Mesendoderm (in vitro differentiated cells): ENCODE data around the gene KIF2A.

Source experiments
- DNase-seq: peaks from one replicate; pipeline ENCODE4 v3.0.0; 2013
- H2AK5ac ChIP-seq: 2 replicates; pipeline ENCODE4 v1.6.1; 2013; ENCODE audit warnings: low read length, inconsistent platforms
- H2BK120ac ChIP-seq: 2 replicates; pipeline ENCODE4 v1.6.1; 2013; ENCODE audit warnings: low read depth, mild to moderate bottlenecking, low read length, moderate library complexity, mixed read lengths
- H2BK15ac ChIP-seq: replicated peaks from 2 replicates; pipeline ENCODE4 v1.6.1; 2013; ENCODE audit warnings: low read depth, mild to moderate bottlenecking, moderate library complexity
- H2BK5ac ChIP-seq: 2 replicates; pipeline ENCODE4 v1.6.1; 2013; ENCODE audit warnings: low read length, inconsistent platforms
- H3K18ac ChIP-seq: 2 replicates; pipeline ENCODE4 v1.6.1; 2013; ENCODE audit warnings: mild to moderate bottlenecking, low read length, mixed read lengths
- H3K23ac ChIP-seq: one replicate; pipeline ENCODE4 v1.6.1; 2013; ENCODE audit warnings: low read length
- H3K27ac ChIP-seq: 2 replicates; pipeline ENCODE4 v1.5.1; 2013; ENCODE audit warnings: low read depth, mild to moderate bottlenecking, inconsistent platforms, low read length, moderate library complexity
- H3K27me3 ChIP-seq: 2 replicates; pipeline ENCODE4 v1.6.1; 2013; ENCODE audit warnings: low read length, control low read depth, mild to moderate bottlenecking, inconsistent platforms; ENCODE audit not compliant: insufficient read depth, poor library complexity
- H3K36me3 ChIP-seq: 2 replicates; pipeline ENCODE4 v1.6.1; 2013; ENCODE audit warnings: low read length, inconsistent platforms; ENCODE audit not compliant: control insufficient read depth, insufficient read depth
- H3K4ac ChIP-seq: one replicate; pipeline ENCODE4 v1.6.1; 2013; ENCODE audit warnings: low read depth, mild to moderate bottlenecking, low read length, moderate library complexity
- H3K4me1 ChIP-seq: 2 replicates; pipeline ENCODE4 v1.6.1; 2013; ENCODE audit warnings: low read depth, low read length, inconsistent platforms; ENCODE audit not compliant: control insufficient read depth
- H3K4me2 ChIP-seq: 2 replicates; pipeline ENCODE4 v1.6.1; 2013; ENCODE audit warnings: low read length
- H3K4me3 ChIP-seq: 2 replicates; pipeline ENCODE4 v1.5.1; 2013; ENCODE audit warnings: mild to moderate bottlenecking, low read length
- H3K56ac ChIP-seq: one replicate; pipeline ENCODE4 v1.6.1; 2013; ENCODE audit warnings: low read length
- H3K79me1 ChIP-seq: 2 replicates; pipeline ENCODE4 v1.6.1; 2013; ENCODE audit warnings: low read length, inconsistent platforms
- H3K79me2 ChIP-seq: 2 replicates; pipeline ENCODE4 v1.6.1; 2013; ENCODE audit warnings: mild to moderate bottlenecking, low read length; ENCODE audit not compliant: control insufficient read depth, insufficient read depth
- H3K9ac ChIP-seq: 2 replicates; pipeline ENCODE4 v1.6.1; 2013; ENCODE audit warnings: low read length, inconsistent platforms
- H4K5ac ChIP-seq: one replicate; pipeline ENCODE4 v1.6.1; 2013; ENCODE audit warnings: low read length
- H4K8ac ChIP-seq: one replicate; pipeline ENCODE4 v1.6.1; 2013; ENCODE audit warnings: low read depth, mild to moderate bottlenecking, control low read depth, low read length, moderate library complexity
- WGBS: extraction: QIAGEN DNeasy Blood & Tissue Kit; methylation state at CpG from one replicate; pipeline ENCODE4 v1.1.7; 2013; ENCODE audit warnings: low lambda C conversion rate, missing lambda C conversion rate; ENCODE audit not compliant: insufficient coverage; ENCODE audit errors: extremely low coverage; 5-methylcytosine and 5-hydroxymethylcytosine counted together

KIF2A gene

GRCh38 chr5:62372600-62372999 is 66.6 kb downstream of the KIF2A start:
- H4K8ac ChIP-seq, result no peak overlapping the region
- no peak for DNase-seq
- H4K5ac ChIP-seq, result no peak overlapping the region
- no peak overlapping the region for H3K4me2 ChIP-seq
- H2AK5ac ChIP-seq, result no peak overlapping the region
- no peak overlapping the region for H3K4ac ChIP-seq
- H3K79me1 ChIP-seq, result no peaks in the 10 kb centered on the region
- no peak overlapping the region for H3K18ac ChIP-seq
- peaks cover 1% of the 10 kb centered on the region for H3K36me3 ChIP-seq
- H3K27ac ChIP-seq, result no peak overlapping the region
- H2BK15ac ChIP-seq, result no peak overlapping the region
- no peaks in the 10 kb centered on the region for H3K4me1 ChIP-seq
- no peak overlapping the region for H3K4me3 ChIP-seq
- no peak overlapping the region for H2BK120ac ChIP-seq
- no peak overlapping the region for H3K9ac ChIP-seq
- no CpG with 5 or more reads among the region's 3 CpGs for WGBS
- H3K56ac ChIP-seq, result no peak overlapping the region
- H3K23ac ChIP-seq, result no peak overlapping the region
- H3K27me3 ChIP-seq, result no peaks in the 10 kb centered on the region
- no peaks in the 10 kb centered on the region for H3K79me2 ChIP-seq
- H2BK5ac ChIP-seq, result no peak overlapping the region

- Histone ChIP-seq H3K23ac (no peak overlapping the region), H3K4me2 (no peak overlapping the region), H3K4ac (no peak overlapping the region), H4K8ac (no peak overlapping the region), H3K79me2 (no peaks in the 10 kb centered on the region), H3K79me1 (no peaks in the 10 kb centered on the region), H2AK5ac (no peak overlapping the region), H2BK120ac (no peak overlapping the region), H3K4me3 (no peak overlapping the region), H3K56ac (no peak overlapping the region), H3K4me1 (no peaks in the 10 kb centered on the region), H3K9ac (no peak overlapping the region), H4K5ac (no peak overlapping the region), H3K27ac (no peak overlapping the region), H3K27me3 (no peaks in the 10 kb centered on the region), H2BK5ac (no peak overlapping the region), H3K36me3 (peaks cover 1% of the 10 kb centered on the region), H2BK15ac (no peak overlapping the region), H3K18ac (no peak overlapping the region)
- no peak for DNase-seq
- WGBS, result no CpG with 5 or more reads among the region's 3 CpGs
Measured at GRCh38 chr5:62373382-62373781, 67.4 kb downstream of the KIF2A start.

- H2AK5ac ChIP-seq, result no peak overlapping the region
- H3K4me3 ChIP-seq, result no peak overlapping the region
- WGBS, result no CpG with 5 or more reads among the region's 1 CpG
- no peak overlapping the region for H3K27ac ChIP-seq
- H3K56ac ChIP-seq, result no peak overlapping the region
- no peak overlapping the region for H3K9ac ChIP-seq
- H3K79me2 ChIP-seq, result no peaks in the 10 kb centered on the region
- no peak overlapping the region for H2BK15ac ChIP-seq
- no peaks in the 10 kb centered on the region for H3K27me3 ChIP-seq
- no peak overlapping the region for H3K4ac ChIP-seq
- no peak overlapping the region for H2BK120ac ChIP-seq
- no peak for DNase-seq
- no peaks in the 10 kb centered on the region for H3K79me1 ChIP-seq
- H3K36me3 ChIP-seq, result peaks cover 1% of the 10 kb centered on the region
- H2BK5ac ChIP-seq, result no peak overlapping the region
- no peak overlapping the region for H3K18ac ChIP-seq
- H3K4me2 ChIP-seq, result no peak overlapping the region
- H3K4me1 ChIP-seq, result no peaks in the 10 kb centered on the region
- no peak overlapping the region for H4K8ac ChIP-seq
- H3K23ac ChIP-seq, result no peak overlapping the region
- no peak overlapping the region for H4K5ac ChIP-seq
Measured at GRCh38 chr5:62374090-62374489, 68.1 kb downstream of the KIF2A start.

- Histone ChIP-seq H3K79me2 (no peaks in the 10 kb centered on the region), H3K4ac (no peak overlapping the region), H3K18ac (no peak overlapping the region), H2BK120ac (no peak overlapping the region), H3K27me3 (no peaks in the 10 kb centered on the region), H3K4me1 (no peaks in the 10 kb centered on the region), H2BK5ac (no peak overlapping the region), H3K4me3 (no peak overlapping the region), H2BK15ac (no peak overlapping the region), H2AK5ac (no peak overlapping the region), H3K27ac (no peak overlapping the region), H3K36me3 (no peaks in the 10 kb centered on the region), H3K4me2 (no peak overlapping the region), H3K23ac (no peak overlapping the region), H4K5ac (no peak overlapping the region), H3K56ac (no peak overlapping the region), H3K9ac (no peak overlapping the region), H4K8ac (no peak overlapping the region), H3K79me1 (no peaks in the 10 kb centered on the region)
- no peak for DNase-seq
Measured at GRCh38 chr5:62375627-62376026, 69.6 kb downstream of the KIF2A start.

GRCh38 chr5:62376064-62376463 is 70.1 kb downstream of the KIF2A start:
- H3K27ac ChIP-seq, result no peak overlapping the region
- H3K36me3 ChIP-seq, result no peaks in the 10 kb centered on the region
- no CpG with 5 or more reads among the region's 3 CpGs for WGBS

GRCh38 chr5:62385131-62385530 is 79.1 kb downstream of the KIF2A start:
- no peak overlapping the region for H3K27ac ChIP-seq
- H3K9ac ChIP-seq, result no peak overlapping the region
- no peak overlapping the region for H3K23ac ChIP-seq
- H3K18ac ChIP-seq, result no peak overlapping the region
- no peaks in the 10 kb centered on the region for H3K4me1 ChIP-seq
- H3K36me3 ChIP-seq, result peaks cover 5% of the 10 kb centered on the region
- no peak overlapping the region for H2BK15ac ChIP-seq
- WGBS, result no CpG with 5 or more reads among the region's 4 CpGs
- no peaks in the 10 kb centered on the region for H3K27me3 ChIP-seq
- no peak overlapping the region for H3K4me2 ChIP-seq
- H3K79me2 ChIP-seq, result no peaks in the 10 kb centered on the region
- no peak overlapping the region for H2BK5ac ChIP-seq
- H3K56ac ChIP-seq, result no peak overlapping the region
- H3K4ac ChIP-seq, result no peak overlapping the region
- no peak overlapping the region for H2AK5ac ChIP-seq
- H4K8ac ChIP-seq, result no peak overlapping the region
- no peak for DNase-seq
- no peak overlapping the region for H4K5ac ChIP-seq
- H2BK120ac ChIP-seq, result no peak overlapping the region
- no peak overlapping the region for H3K4me3 ChIP-seq
- H3K79me1 ChIP-seq, result no peaks in the 10 kb centered on the region

More at GRCh38 chr5:62376064-62376463, 70.1 kb downstream of the KIF2A start:
- Histone ChIP-seq H2BK15ac (no peak overlapping the region), H3K4me3 (no peak overlapping the region), H3K4me1 (no peaks in the 10 kb centered on the region), H3K23ac (no peak overlapping the region), H2BK5ac (no peak overlapping the region), H3K56ac (no peak overlapping the region), H3K79me1 (no peaks in the 10 kb centered on the region), H3K9ac (no peak overlapping the region), H3K27me3 (no peaks in the 10 kb centered on the region), H3K18ac (no peak overlapping the region), H4K5ac (no peak overlapping the region), H3K79me2 (no peaks in the 10 kb centered on the region), H2AK5ac (no peak overlapping the region), H3K4ac (no peak overlapping the region), H4K8ac (no peak overlapping the region), H3K4me2 (no peak overlapping the region), H2BK120ac (no peak overlapping the region)
- no peak for DNase-seq
